RWPE2 (cell line): ENCODE results near the gene ZNF664.
A peak's percentile ranks its signal among the peaks of the same experiment; 100 is the strongest.

Experiments
- ATAC-seq: fragments of 200-7000 bp; cut with Tn5 transposase; 3 replicates; pipeline ENCODE4 v1.9.1; 2021; ENCODE audit warnings: low read depth
- DNase-seq: peaks from one replicate; pipeline ENCODE4 v3.0.0-alpha.2; 2020; ENCODE audit warnings: low spot score
- H3K27ac ChIP-seq: fragments of 450-650 bp; 2 replicates; pipeline ENCODE4 v1.5.1; 2017; ENCODE audit warnings: mild to moderate bottlenecking; ENCODE audit not compliant: poor library complexity, severe bottlenecking
- H3K27me3 ChIP-seq: fragments of 250-450 bp; sonication (Bioruptor Pico); 2 replicates; pipeline ENCODE4 v1.5.1; 2021; ENCODE audit warnings: mild to moderate bottlenecking, moderate library complexity; ENCODE audit not compliant: insufficient read depth, poor library complexity, severe bottlenecking
- H3K36me3 ChIP-seq: fragments of 250-450 bp; sonication (Bioruptor Pico); 2 replicates; pipeline ENCODE4 v1.5.1; 2020; ENCODE audit warnings: low read depth, mild to moderate bottlenecking, moderate library complexity
- H3K4me1 ChIP-seq: fragments of 250-450 bp; sonication (Bioruptor Pico); 2 replicates; pipeline ENCODE4 v1.5.1; 2021; ENCODE audit warnings: mild to moderate bottlenecking, moderate library complexity; ENCODE audit not compliant: insufficient read depth, poor library complexity, severe bottlenecking
- H3K4me3 ChIP-seq: fragments of 250-450 bp; sonication (Bioruptor Pico); 2 replicates; pipeline ENCODE4 v1.5.1; 2021; ENCODE audit warnings: mild to moderate bottlenecking, moderate library complexity; ENCODE audit not compliant: severe bottlenecking
- H3K9me3 ChIP-seq: fragments of 250-450 bp; sonication (Bioruptor Pico); 2 replicates; pipeline ENCODE4 v1.5.1; 2021; ENCODE audit warnings: mild to moderate bottlenecking, moderate library complexity; ENCODE audit not compliant: severe bottlenecking
- TF ChIP-seq, protein P1 (sequence below): fragments of 450-650 bp; IDR thresholded peaks from one replicate; pipeline ENCODE4 v1.5.1; 2017; ENCODE audit warnings: mild to moderate bottlenecking, moderate library complexity; ENCODE audit not compliant: poor library complexity, severe bottlenecking

Gene ZNF664

DNA sequence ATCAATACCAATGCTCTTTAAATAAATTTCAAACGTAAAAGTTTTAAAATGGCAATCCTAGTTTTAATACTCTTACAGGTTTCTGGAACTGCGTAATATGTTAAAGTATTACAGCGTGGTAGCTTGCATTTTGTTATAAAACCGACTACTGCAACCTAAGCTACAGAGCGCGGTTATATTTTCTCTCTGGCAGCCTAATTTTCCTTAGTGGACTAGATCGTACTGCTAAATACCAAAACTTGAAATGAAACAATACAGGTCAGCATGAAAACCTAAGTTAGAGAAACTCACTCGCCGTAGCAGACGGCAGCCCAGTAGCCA, 1.6 kb upstream of the ZNF664 start:
- peak overlapping the region; percentile 63 for H3K27ac ChIP-seq
- TF ChIP-seq, protein P1, sequence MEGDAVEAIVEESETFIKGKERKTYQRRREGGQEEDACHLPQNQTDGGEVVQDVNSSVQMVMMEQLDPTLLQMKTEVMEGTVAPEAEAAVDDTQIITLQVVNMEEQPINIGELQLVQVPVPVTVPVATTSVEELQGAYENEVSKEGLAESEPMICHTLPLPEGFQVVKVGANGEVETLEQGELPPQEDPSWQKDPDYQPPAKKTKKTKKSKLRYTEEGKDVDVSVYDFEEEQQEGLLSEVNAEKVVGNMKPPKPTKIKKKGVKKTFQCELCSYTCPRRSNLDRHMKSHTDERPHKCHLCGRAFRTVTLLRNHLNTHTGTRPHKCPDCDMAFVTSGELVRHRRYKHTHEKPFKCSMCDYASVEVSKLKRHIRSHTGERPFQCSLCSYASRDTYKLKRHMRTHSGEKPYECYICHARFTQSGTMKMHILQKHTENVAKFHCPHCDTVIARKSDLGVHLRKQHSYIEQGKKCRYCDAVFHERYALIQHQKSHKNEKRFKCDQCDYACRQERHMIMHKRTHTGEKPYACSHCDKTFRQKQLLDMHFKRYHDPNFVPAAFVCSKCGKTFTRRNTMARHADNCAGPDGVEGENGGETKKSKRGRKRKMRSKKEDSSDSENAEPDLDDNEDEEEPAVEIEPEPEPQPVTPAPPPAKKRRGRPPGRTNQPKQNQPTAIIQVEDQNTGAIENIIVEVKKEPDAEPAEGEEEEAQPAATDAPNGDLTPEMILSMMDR, result no peak
- peaks cover 7% of the 10 kb centered on the region for H3K4me1 ChIP-seq
- no peak for ATAC-seq
- no peak for DNase-seq
- peak overlapping the region; percentile 100 for H3K4me3 ChIP-seq
- peaks cover 25% of the 10 kb centered on the region for H3K36me3 ChIP-seq
- H3K9me3 ChIP-seq, result no peaks in the 10 kb centered on the region
- H3K27me3 ChIP-seq, result no peaks in the 10 kb centered on the region

DNA sequence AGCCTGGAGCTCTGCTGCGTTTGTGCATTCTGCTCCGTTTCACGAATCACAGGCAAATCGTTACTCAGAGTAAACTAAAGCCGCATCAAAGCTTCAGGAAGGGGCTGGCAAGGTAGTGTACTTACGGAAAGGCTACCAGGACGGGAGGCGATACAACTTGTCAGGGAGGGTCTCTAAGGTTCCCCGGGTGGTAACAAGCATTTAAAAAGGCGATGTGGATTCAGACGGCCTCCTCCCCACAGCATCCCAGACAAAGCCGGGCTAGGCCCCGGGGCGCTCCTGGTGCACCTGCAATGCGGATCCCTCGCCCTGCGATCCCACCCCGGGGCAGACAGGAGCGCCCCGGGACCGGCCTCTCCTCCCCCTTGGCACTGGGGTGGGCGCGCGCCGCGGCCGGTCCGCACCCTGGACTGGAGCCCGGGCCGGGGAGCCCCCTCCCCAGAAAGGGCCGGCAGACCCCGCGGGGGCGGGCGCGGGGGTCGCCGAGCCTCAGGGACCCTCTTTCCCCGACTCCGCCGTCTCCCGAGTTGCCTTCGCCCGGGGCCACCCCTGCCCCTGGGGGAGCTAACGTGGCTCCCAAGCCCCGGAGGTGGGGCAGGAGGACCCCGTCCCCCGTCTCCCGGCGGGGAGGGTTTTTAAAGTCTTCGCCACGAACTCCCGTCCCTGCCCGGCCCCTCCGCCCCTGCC, 1.1 kb upstream of the ZNF664 start:
- DNase-seq, result no peak
- TF ChIP-seq, protein P1, result no peak
- peak overlapping the region; percentile 63 for H3K27ac ChIP-seq

DNA sequence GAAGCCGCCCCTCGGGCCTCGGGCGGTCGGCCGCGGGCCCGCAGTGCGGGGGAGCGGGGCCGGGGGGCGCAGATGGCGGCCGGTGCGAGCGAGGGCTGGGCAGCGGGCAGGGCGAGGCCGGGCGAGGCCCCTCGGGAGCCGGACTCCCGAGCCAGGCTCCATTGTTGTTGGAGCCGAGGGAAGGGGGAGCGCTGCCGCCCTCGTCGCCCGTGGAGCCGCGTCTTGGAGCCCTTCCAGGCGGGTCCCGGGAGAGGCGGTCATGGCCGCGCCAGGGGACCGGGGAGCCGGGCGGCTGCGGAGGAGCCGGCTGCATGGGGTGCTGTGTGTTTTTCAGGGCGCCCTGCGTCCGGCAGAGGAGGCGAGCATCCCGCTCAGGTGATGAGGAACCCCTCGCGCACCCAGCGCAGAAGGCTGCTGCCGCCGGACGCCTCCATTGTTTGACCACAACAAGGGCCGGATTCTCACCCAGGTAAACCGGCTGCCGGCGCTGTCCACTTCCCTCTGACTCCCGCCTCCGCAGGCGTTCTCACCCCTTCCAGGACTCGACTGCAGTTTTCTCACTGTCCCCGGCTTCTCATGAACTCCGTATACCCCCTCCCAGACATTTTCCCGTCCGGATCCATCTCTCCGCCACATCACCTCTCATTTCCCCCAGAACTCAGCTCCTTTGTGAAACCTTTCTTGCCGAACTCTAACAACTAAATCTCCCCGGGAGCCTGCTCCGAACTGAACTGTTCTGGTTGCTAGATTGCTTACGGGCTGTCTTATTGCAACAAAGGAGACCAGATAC, 732 bp downstream of the ZNF664 start:
- Histone ChIP-seq H3K27ac (peak overlapping the region; percentile 63), H3K27me3 (no peaks in the 10 kb centered on the region), H3K4me1 (peaks cover 7% of the 10 kb centered on the region), H3K4me3 (peak overlapping the region; percentile 100), H3K36me3 (peaks cover 43% of the 10 kb centered on the region), H3K9me3 (no peaks in the 10 kb centered on the region)
- ATAC-seq, result peak; percentile 30
- TF ChIP-seq, protein P1, result no peak
- DNase-seq, result peak; percentile 68

More for the DNA sequence above, 1.1 kb upstream of the ZNF664 start:
- Histone ChIP-seq H3K4me1 (peaks cover 7% of the 10 kb centered on the region), H3K27me3 (no peaks in the 10 kb centered on the region), H3K36me3 (peaks cover 30% of the 10 kb centered on the region), H3K4me3 (peak overlapping the region; percentile 100), H3K9me3 (no peaks in the 10 kb centered on the region)
- peak; percentile 45 for ATAC-seq

GRCh38 chr12:123976227-123976826, 3.3 kb downstream of the ZNF664 start:
- Histone ChIP-seq H3K27ac (no peak overlapping the region), H3K4me1 (peaks cover 7% of the 10 kb centered on the region), H3K9me3 (no peaks in the 10 kb centered on the region), H3K27me3 (no peaks in the 10 kb centered on the region), H3K4me3 (no peak overlapping the region), H3K36me3 (peaks cover 59% of the 10 kb centered on the region)
- TF ChIP-seq, protein P1, result no peak
- ATAC-seq, result no peak
- DNase-seq, result no peak
